NCI-H128 (cell line): ENCODE results near the gene ERC2.

Source experiments
- DNase-seq: peaks from one replicate; lab custom pipeline; 2025; ENCODE audit not compliant: unreplicated experiment; lab: John Stamatoyannopoulos, UW

Gene ERC2

DNA sequence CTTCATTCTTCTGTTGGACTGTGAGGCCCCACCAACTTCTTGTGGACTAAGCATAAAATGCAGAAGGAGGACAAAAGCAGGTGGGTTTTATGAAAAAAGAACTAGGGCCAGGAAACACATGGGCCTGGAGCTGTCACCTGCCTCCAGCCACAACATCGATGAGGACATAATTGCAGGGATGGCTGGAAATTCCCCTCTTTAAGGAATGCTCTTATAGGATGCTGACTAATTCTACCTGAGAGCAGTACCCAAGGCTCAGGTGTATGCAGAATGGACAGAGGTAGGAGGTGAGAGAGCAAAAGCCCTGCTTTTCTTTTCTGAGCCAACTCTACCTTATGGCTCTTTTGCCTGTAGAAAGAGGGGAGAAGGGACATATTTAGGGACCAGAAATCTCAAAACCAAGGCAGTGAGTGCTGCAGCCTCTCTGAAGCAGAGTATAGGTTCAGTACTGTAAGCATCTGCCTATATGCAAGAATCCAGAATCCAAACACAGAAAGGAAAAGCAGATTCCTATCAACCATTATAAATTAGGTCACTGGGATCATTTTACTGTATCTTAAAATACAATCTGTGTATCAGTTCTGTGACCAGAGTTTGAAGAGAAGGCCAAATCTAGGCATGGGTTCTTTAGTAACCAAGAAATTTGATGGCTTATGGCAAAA is 775.8 kb downstream of the ERC2 start:
- no peak for DNase-seq

DNA sequence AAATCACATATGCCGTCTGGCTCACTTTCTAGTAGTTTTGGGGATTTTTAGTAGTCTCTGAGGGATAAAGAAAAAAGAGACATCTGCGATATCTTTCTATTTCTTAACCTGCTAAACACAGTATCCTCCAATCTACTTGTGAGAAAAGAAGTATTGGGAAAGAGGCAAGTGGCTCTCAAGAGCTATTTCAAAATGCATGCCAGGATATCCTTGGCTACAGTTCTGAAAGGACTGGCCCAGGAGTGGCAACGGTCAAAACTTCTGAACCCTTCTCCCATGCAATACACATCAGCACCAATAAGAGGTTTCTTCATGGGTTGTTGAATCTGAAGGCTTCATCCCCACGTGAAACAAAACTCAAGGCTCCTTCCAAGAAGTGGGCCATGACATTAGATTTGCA is 777.1 kb downstream of the ERC2 start:
- no peak for DNase-seq

DNA sequence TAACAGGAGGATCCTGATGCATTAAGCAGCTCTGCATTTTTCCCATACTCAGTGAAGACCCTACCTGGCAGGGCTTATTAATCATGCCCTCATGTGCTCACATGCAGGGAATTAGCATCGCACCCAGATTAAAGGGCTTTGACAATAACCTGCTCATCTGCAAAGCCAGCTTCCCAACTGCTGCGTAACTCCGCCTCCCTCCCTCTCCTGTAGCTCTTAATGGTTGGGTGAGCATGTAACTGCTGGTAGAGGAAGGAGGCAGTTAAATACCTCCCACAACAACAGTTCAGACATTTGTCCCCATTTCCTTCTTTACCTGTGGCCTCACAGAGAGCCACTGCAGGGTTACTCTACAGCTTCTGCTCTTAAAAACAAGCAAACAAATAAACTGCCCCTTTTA is 777.5 kb downstream of the ERC2 start:
- DNase-seq = no peak

DNA sequence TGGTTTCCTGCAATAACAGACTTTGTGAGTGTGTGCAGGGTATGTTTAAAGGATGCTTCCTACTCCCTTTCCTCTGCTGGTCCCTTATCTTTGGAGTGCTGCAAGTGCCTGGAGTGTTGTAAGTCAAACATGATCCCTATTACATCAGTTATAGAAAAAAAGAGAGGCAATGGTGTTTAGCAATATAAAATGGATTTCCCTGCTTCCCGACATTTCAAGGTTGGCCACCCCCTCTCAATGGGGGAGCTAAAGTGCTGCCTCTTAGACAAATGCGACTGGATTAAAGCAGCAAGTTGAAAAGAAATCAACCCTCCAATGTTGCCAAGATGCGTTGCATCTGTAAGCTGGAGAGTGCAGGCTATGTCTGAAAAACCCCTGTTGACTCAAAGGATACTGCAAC is 778.1 kb downstream of the ERC2 start:
- no peak for DNase-seq

GRCh38 chr3:55688154-55688553 is 780.1 kb downstream of the ERC2 start:
- no peak for DNase-seq

DNA sequence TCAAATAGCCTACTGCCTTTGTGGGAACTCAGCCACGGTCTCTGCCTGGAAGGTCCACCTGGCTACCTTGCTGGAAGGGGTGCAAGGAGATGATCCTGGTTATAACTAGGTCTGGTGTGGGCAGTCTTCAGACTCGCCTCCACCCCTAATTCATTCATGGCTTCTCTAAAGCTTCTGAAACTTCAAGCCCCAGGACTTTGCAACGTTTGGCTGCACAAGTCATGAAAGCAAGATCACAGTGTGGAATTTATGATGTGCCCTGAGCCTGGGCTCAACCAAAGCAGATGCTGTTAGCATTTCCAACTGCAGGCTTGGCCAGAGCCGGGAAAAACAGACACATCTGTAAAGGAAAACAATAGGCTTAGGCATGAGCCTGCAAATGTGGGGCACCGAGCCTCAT is 780.7 kb downstream of the ERC2 start:
- DNase-seq = no peak

- no peak for DNase-seq
Measured at GRCh38 chr3:55686426-55687254, 781.6 kb downstream of the ERC2 start.

DNA sequence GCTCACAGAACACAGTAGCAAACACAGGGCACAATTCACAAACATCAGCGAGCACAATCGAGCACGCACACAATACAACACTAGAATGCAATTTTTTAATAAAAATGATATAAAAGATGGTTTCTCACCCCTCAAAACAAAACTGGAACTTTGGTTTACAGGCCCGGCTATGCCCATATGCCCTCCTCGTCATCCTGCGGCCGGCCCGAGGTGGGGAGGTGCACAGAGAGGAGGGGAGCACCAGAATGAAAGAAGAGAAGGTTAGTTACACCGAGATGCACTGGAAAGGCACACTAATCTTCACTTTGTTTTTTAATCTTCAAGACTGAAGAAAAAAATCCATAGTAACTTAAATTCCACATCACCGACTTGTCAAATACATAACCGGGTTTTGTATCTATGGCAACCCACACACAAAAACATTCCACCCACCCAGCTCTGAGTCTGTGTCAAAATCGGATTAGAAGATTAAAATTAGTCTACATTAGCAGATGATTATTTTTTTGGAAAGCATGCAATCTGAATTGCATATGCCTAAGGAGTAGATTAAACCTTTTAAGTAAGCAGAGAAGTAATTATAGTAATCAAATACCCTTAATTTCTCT is 784.5 kb downstream of the ERC2 start:
- no peak for DNase-seq

GRCh38 chr3:55682461-55682860 is 785.8 kb downstream of the ERC2 start:
- DNase-seq = no peak

DNA sequence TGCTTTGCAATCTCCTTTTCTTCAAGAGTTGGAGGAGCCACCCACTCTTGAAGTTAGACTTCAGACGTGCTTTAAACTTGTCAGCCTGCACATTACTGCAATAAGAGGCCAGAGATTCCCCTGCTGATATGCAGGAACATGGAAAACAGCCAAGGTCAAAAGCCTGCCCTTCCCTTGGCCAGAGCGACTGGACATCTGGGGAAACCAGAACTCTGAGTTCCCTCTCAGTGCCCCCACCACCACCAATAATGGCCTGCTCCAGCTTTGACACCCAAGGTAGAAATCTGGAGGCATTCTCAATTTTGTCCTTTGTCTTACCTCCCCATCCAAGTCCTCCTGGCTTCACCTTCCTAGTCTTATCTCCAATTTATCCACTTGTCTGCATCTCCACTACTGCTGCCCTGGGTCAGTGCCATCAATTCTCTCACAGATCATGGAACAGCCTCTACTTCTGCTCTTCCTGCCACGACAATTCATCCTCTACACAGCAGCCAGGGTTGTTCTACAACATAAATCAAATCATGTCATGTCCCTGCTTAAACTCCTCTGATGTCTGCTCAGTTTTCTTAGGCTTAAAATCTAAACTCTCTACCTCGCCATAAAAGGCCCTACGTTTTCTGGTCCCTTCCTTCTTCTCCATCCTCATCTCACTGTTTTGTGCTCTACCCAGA is 789.6 kb downstream of the ERC2 start:
- DNase-seq = no peak

GRCh38 chr3:55676643-55677042 is 791.6 kb downstream of the ERC2 start:
- no peak for DNase-seq

GRCh38 chr3:55675478-55675877 is 792.8 kb downstream of the ERC2 start:
- DNase-seq = no peak

GRCh38 chr3:55673764-55674163 is 794.5 kb downstream of the ERC2 start:
- DNase-seq = no peak

GRCh38 chr3:55669133-55669532 is 799.1 kb downstream of the ERC2 start:
- no peak for DNase-seq

DNA sequence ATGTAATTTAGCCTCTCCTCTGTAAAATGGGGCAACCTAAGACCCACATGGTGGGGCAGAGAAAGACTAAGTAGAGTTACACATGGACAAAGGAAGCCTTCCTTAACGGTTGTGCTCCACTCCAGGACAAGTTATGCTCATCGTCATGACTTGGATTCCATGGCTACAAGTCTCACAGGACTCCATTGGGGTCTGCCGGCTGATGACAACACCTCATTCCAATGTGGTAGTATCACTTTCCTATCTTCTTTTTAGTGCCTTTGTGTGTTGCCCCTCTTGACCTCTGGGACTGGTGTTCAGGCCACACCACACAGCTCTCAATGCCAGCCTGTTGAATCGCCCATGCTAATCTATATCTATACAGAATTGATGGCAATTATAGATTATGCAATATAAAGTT is 799.9 kb downstream of the ERC2 start:
- no peak for DNase-seq

GRCh38 chr3:55664387-55664786 is 803.9 kb downstream of the ERC2 start:
- no peak for DNase-seq

DNA sequence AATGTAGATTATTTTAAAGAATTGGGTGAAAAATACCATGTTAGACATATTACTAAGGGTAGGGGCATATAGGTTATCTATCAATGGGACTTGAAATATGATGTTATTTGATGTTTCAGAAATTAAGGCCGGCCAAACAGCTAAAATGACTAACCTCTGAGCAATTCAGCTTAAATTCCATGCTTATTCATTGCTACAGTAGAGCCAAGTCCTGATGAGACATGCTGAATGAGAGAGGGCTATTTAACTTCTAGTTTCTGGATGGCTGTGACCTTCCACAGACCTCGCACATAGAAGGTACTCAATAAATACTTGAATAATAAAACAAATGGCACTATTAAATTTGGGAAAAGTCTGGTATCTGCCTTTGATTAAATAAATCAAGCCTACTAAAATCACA is 805.6 kb downstream of the ERC2 start:
- DNase-seq = no peak

- DNase-seq = no peak
Measured at GRCh38 chr3:55661571-55661970, 806.7 kb downstream of the ERC2 start.

GRCh38 chr3:55661141-55661540 is 807.1 kb downstream of the ERC2 start:
- DNase-seq = no peak

GRCh38 chr3:55660642-55661041 is 807.6 kb downstream of the ERC2 start:
- no peak for DNase-seq

- DNase-seq = no peak
Measured at GRCh38 chr3:55659701-55660100, 808.6 kb downstream of the ERC2 start.
